H1 (cell line): ENCODE results near the gene KCTD17. TPM values are rescaled to one million over a fixed set of nuclear protein-coding genes. Genes with fewer than 3 reads are reported as not detected.

ENCODE experiments used
- CTCF ChIA-PET: fragments of 300-600 bp; sonication (Branson Sonifier 250); formaldehyde crosslinking; loops from one replicate; lab custom pipeline; 2021; ENCODE audit not compliant: partially characterized antibody; lab: Charles Lee
- POLR2A ChIA-PET: fragments of 300-600 bp; sonication (Branson Sonifier 250); formaldehyde crosslinking; loops from one replicate; lab custom pipeline; 2021; ENCODE audit warnings: inconsistent platforms; ENCODE audit not compliant: partially characterized antibody; lab: Charles Lee
- DNase-seq, 2 experiments: peaks; one replicate each; pipeline versions ENCODE4 v3.0.0 to v3.0.0-alpha.2; 2010 to 2022; ENCODE audit warnings: low spot score in 2 of 2, low read depth in 1 of 2, mixed read lengths in 1 of 2
- FAIRE-seq: peaks from 2 replicates; lab custom pipeline; 2011; peaks lifted over from hg19 to GRCh38; lab: Jason Lieb, UNC
- H2AFZ ChIP-seq: 2 replicates; pipeline ENCODE4 v1.8.1; 2012; ENCODE audit warnings: low read length, inconsistent platforms
- H2AK5ac ChIP-seq: 2 replicates; pipeline ENCODE4 v1.6.1; 2013; ENCODE audit warnings: low read depth, low read length
- H2BK120ac ChIP-seq: replicated peaks from 2 replicates; pipeline ENCODE3; 2013; ENCODE audit warnings: low read depth, low read length, inconsistent platforms
- H2BK12ac ChIP-seq: 2 replicates; pipeline ENCODE4 v1.6.1; 2013; ENCODE audit warnings: low read depth, low read length
- H2BK15ac ChIP-seq: 2 replicates; pipeline ENCODE4 v1.6.1; 2013; ENCODE audit warnings: low read length
- H2BK20ac ChIP-seq: 2 replicates; pipeline ENCODE4 v1.6.1; 2013; ENCODE audit warnings: low read length
- H2BK5ac ChIP-seq: 2 replicates; pipeline ENCODE4 v1.6.1; 2013; ENCODE audit warnings: low read depth, low read length
- H3K14ac ChIP-seq: 2 replicates; pipeline ENCODE4 v1.6.1; 2013; ENCODE audit warnings: inconsistent platforms; ENCODE audit not compliant: insufficient read length
- H3K18ac ChIP-seq: 2 replicates; pipeline ENCODE4 v1.6.1; 2013; ENCODE audit warnings: low read length; ENCODE audit errors: extremely low read depth
- H3K23ac ChIP-seq: 2 replicates; pipeline ENCODE4 v1.6.1; 2013; ENCODE audit warnings: inconsistent platforms; ENCODE audit not compliant: insufficient read length
- H3K23me2 ChIP-seq: 2 replicates; pipeline ENCODE4 v1.6.1; 2013; ENCODE audit warnings: low read depth, low read length
- H3K27ac ChIP-seq: 2 replicates; pipeline ENCODE4 v1.6.1; 2011; ENCODE audit warnings: low read depth, low read length, inconsistent platforms
- H3K27me3 ChIP-seq, 4 experiments: replicated peaks in 1 of 4; 1 replicate in 1 of 4; 2 replicates in 3 of 4; pipeline versions ENCODE4 v1.6.1 to v1.8.1; 2011 to 2013; ENCODE audit warnings: low read length in 3 of 4, mild to moderate bottlenecking in 3 of 4, inconsistent platforms in 2 of 4, mixed read lengths in 2 of 4, moderate library complexity in 1 of 4; ENCODE audit not compliant: control insufficient read depth in 3 of 4, insufficient read depth in 3 of 4; ENCODE audit errors: extremely low read depth in 1 of 4
- H3K36me3 ChIP-seq, 4 experiments: 2 replicates each; pipeline versions ENCODE4 v1.6.1 to v1.8.1; 2011 to 2013; ENCODE audit warnings: mild to moderate bottlenecking in 4 of 4, low read length in 3 of 4, moderate library complexity in 2 of 4, control low read depth in 1 of 4, inconsistent platforms in 1 of 4; ENCODE audit not compliant: insufficient read depth in 4 of 4, control insufficient read depth in 2 of 4
- H3K4ac ChIP-seq: replicated peaks from 2 replicates; pipeline ENCODE3; 2013; ENCODE audit warnings: low read length, low read depth, mixed read lengths, inconsistent platforms; ENCODE audit not compliant: insufficient read length
- H3K4me1 ChIP-seq, 4 experiments: replicated peaks in 1 of 4; 1 replicate in 1 of 4; 2 replicates in 3 of 4; pipeline versions ENCODE4 v1.6.1 to v1.8.1; 2011 to 2013; ENCODE audit warnings: low read length in 3 of 4, inconsistent platforms in 2 of 4, mixed read lengths in 1 of 4; ENCODE audit not compliant: insufficient read depth in 4 of 4, control insufficient read depth in 3 of 4
- H3K4me2 ChIP-seq, 2 experiments: 2 replicates each; pipeline versions ENCODE4 v1.6.1 to v1.8.1; 2011 to 2013; ENCODE audit warnings: low read depth in 2 of 2, low read length in 2 of 2, control low read depth in 1 of 2, inconsistent platforms in 1 of 2, mild to moderate bottlenecking in 1 of 2; ENCODE audit not compliant: insufficient read depth in 1 of 2
- H3K4me3 ChIP-seq, 4 experiments: fragments of 200-600, 300-600 bp in 1 of 4; sonication (generic), shearing (Covaris generic), sonication (Bioruptor Twin) in 1 of 4; 2 replicates each; pipeline versions ENCODE4 v1.5.1 to v1.8.1; 2011 to 2016; ENCODE audit warnings: low read length in 4 of 4, low read depth in 3 of 4, control low read depth in 2 of 4, inconsistent platforms in 2 of 4, mild to moderate bottlenecking in 2 of 4, mixed read lengths in 1 of 4, moderate library complexity in 1 of 4; ENCODE audit not compliant: insufficient read depth in 2 of 4; ENCODE audit errors: extremely low read depth in 1 of 4
- H3K56ac ChIP-seq: replicated peaks from 2 replicates; pipeline ENCODE3; 2013; ENCODE audit warnings: low read depth, mild to moderate bottlenecking, mixed read lengths, low read length, inconsistent platforms; ENCODE audit not compliant: insufficient read length
- H3K79me1 ChIP-seq: 2 replicates; pipeline ENCODE4 v1.6.1; 2013; ENCODE audit warnings: low read depth, low read length, control low read depth
- H3K79me2 ChIP-seq, 2 experiments: 2 replicates each; pipeline versions ENCODE4 v1.6.1 to v1.8.1; 2012 to 2013; ENCODE audit warnings: low read length in 2 of 2, mild to moderate bottlenecking in 2 of 2, inconsistent platforms in 1 of 2; ENCODE audit not compliant: insufficient read depth in 2 of 2, control insufficient read depth in 1 of 2
- H3K9ac ChIP-seq, 4 experiments: replicated peaks in 1 of 4; 1 replicate in 1 of 4; 2 replicates in 3 of 4; pipeline versions ENCODE4 v1.6.1 to v1.8.1; 2011 to 2013; ENCODE audit warnings: low read depth in 3 of 4, low read length in 3 of 4, control low read depth in 2 of 4, mild to moderate bottlenecking in 2 of 4, moderate library complexity in 2 of 4, inconsistent platforms in 1 of 4; ENCODE audit errors: extremely low read depth in 1 of 4
- H3K9me3 ChIP-seq, 2 experiments: 2 replicates each; pipeline versions ENCODE4 v1.6.1 to v1.8.1; 2012 to 2013; ENCODE audit warnings: mild to moderate bottlenecking in 2 of 2, moderate library complexity in 2 of 2, control low read depth in 1 of 2, inconsistent platforms in 1 of 2, low read depth in 1 of 2, low read length in 1 of 2, mixed read lengths in 1 of 2; ENCODE audit not compliant: insufficient read depth in 2 of 2
- H4K20me1 ChIP-seq, 2 experiments: replicated peaks in 1 of 2; 2 replicates each; pipeline versions ENCODE3 to v1.8.1; 2011 to 2013; ENCODE audit warnings: inconsistent platforms in 2 of 2, low read length in 2 of 2, mild to moderate bottlenecking in 1 of 2; ENCODE audit not compliant: insufficient read depth in 2 of 2, control insufficient read depth in 1 of 2
- H4K5ac ChIP-seq: 2 replicates; pipeline ENCODE4 v1.6.1; 2013; ENCODE audit warnings: low read length, low read depth, mixed read lengths, inconsistent platforms; ENCODE audit not compliant: insufficient read length
- H4K8ac ChIP-seq: 2 replicates; pipeline ENCODE4 v1.8.0; 2013; ENCODE audit warnings: mild to moderate bottlenecking, moderate library complexity, low read length, inconsistent platforms; ENCODE audit not compliant: insufficient read depth; ENCODE audit errors: extremely low read depth
- H4K91ac ChIP-seq: replicated peaks from 2 replicates; pipeline ENCODE3; 2013; ENCODE audit warnings: low read length, mixed read lengths, inconsistent platforms; ENCODE audit not compliant: insufficient read length
- CREB1 ChIP-seq: IDR thresholded peaks from 2 replicates; pipeline ENCODE4 v1.6.1; 2012; ENCODE audit warnings: inconsistent platforms
- CTBP2 ChIP-seq: IDR thresholded peaks from 2 replicates; pipeline ENCODE4 v1.7.0; 2011; ENCODE audit warnings: borderline replicate concordance, mild to moderate bottlenecking, moderate library complexity, mixed read lengths, low read length; ENCODE audit not compliant: insufficient read depth, insufficient read length
- GTF2F1 ChIP-seq: IDR thresholded peaks from 2 replicates; pipeline ENCODE4 v1.6.1; 2012; ENCODE audit warnings: low read depth, low read length, improper control_type of control experiment, borderline replicate concordance
- JUN ChIP-seq: IDR thresholded peaks from 2 replicates; pipeline ENCODE4 v1.6.1; 2011; ENCODE audit warnings: low read depth, mild to moderate bottlenecking, improper control_type of control experiment, low read length
- KDM4A ChIP-seq: IDR thresholded peaks from one replicate; pipeline ENCODE4 v1.7.1; 2012; ENCODE audit warnings: low read depth, mild to moderate bottlenecking, moderate library complexity, low read length, inconsistent platforms; ENCODE audit not compliant: severe bottlenecking
- MAFK ChIP-seq: IDR thresholded peaks from 2 replicates; pipeline ENCODE4 v1.6.1; 2012; ENCODE audit warnings: low read depth, mild to moderate bottlenecking, improper control_type of control experiment, low read length
- NANOG ChIP-seq: IDR thresholded peaks from 2 replicates; pipeline ENCODE4 v1.6.1; 2011; ENCODE audit warnings: low read length, low read depth, mild to moderate bottlenecking, inconsistent platforms; ENCODE audit not compliant: insufficient read depth, poor library complexity, severe bottlenecking
- RAD21 ChIP-seq, 2 experiments: IDR thresholded peaks in 1 of 2; conservative IDR thresholded peaks in 1 of 2; 2 replicates each; pipeline ENCODE4 v1.6.1; 2011; ENCODE audit warnings: low read depth in 2 of 2, low read length in 2 of 2, improper control_type of control experiment in 1 of 2, inconsistent platforms in 1 of 2, mild to moderate bottlenecking in 1 of 2, moderate library complexity in 1 of 2
- RNF2 ChIP-seq: fragments of 200-900, 300-1000 bp; sonication (generic); IDR thresholded peaks from 2 replicates; pipeline ENCODE4 v1.7.1; 2016; ENCODE audit warnings: borderline replicate concordance, low read depth, mild to moderate bottlenecking, antibody characterized with exemption, low read length; ENCODE audit not compliant: poor library complexity, severe bottlenecking; ENCODE audit errors: missing control alignments
- SP1 ChIP-seq: IDR thresholded peaks from 2 replicates; pipeline ENCODE4 v1.6.1; 2011; ENCODE audit warnings: low read depth, low read length
- YY1 ChIP-seq: IDR thresholded peaks from 2 replicates; pipeline ENCODE4 v1.6.1; 2011; ENCODE audit warnings: low read depth, mild to moderate bottlenecking, low read length
- WGBS, 2 experiments: shearing (Covaris generic) in 1 of 2; methylation state at CpG; one replicate each; pipeline versions ENCODE4 v1.1.6 to v1.1.7; 2013 to 2015; ENCODE audit warnings: low lambda C conversion rate in 2 of 2, mixed read lengths in 2 of 2, inconsistent platforms in 1 of 2, low coverage in 1 of 2, missing lambda C conversion rate in 1 of 2; ENCODE audit not compliant: insufficient replicate concordance in 2 of 2, insufficient coverage in 1 of 2, insufficient read length in 1 of 2; ENCODE audit errors: extremely low coverage in 1 of 2, missing lambda C conversion rate in 1 of 2; 5-methylcytosine and 5-hydroxymethylcytosine counted together
- polyA plus RNA-seq, 7 experiments: library from polyadenylated mRNA; depleted of rRNA in 3 of 7; stranded (reverse) in 5 of 7; unstranded in 2 of 7; fragments of >200 nt in 5 of 7; fragments of 200-250 nt in 2 of 7; gene quantifications; 1 replicate in 5 of 7; 2 replicates in 1 of 7; 4 replicates in 1 of 7; pipeline versions ENCODE4 v1.2.1 to v1.2.3, GENCODE V29; 2011 to 2013; ENCODE audit warnings: missing spikeins in 2 of 7, mixed read lengths in 2 of 7
- total RNA-seq: library from RNA; stranded (reverse); fragmentation: NEBNext Ultra II Directional; extraction: Animal tissue kit (Norgen Biotek cat#: 25700); gene quantifications from 2 replicates; pipeline ENCODE4 v1.2.1, GENCODE V29; 2021

Gene KCTD17
- total and polyA plus RNA-seq, 2 of the 8 experiments (the other 6 are each of a cell fraction or from before 2014, with no cell fraction given) = 39.4 to 44.0 TPM

DNA sequence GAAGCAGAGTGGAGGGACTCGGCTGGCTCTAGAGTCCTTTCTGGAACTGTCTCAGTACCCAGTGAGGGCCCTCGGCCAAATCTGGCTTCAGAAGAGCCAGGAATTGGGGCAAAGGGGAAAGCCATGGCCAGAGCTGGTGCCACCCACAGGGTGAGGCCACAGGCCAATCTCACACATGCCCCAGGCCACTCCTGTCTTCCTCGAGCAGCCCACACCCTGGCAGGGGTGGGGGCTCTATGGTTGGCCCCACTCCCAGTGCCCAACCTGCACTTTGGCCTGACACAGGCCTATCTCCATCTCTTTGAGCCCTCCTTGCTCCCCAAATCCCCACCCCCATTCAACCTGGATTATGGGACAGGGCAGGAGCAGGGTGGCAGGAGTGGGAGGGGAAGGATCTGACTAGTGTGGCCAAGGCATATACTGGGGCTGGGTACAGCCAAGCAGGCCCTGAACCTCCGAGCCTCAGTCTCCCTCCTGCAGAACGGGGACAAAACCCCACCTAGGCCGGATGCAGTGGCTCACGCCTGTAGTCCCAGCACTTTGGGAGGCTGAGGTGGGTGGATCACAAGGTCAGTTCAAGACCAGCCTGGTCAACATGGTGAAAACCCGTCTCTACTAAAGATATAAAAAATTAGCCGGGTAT, 39.2 kb upstream of the KCTD17 start:
- Histone ChIP-seq H3K18ac (no peak overlapping the region), H3K23ac (no peak overlapping the region), H3K9me3 (no peaks in the 10 kb centered on the region), H2BK5ac (no peak overlapping the region), H4K8ac (no peak overlapping the region), H3K4ac (no peak overlapping the region), H3K4me3 (no peak overlapping the region), H3K56ac (no peak overlapping the region), H2BK12ac (no peak overlapping the region), H4K5ac (no peak overlapping the region), H3K79me2 (no peaks in the 10 kb centered on the region; a peak in 1 of 4 replicates), H2BK120ac (no peak overlapping the region), H3K23me2 (no peaks in the 10 kb centered on the region), H4K20me1 (peaks cover 1 to 20% of the 10 kb centered on the region in 2 experiments), H3K36me3 (peaks cover 0 to 5% (median 1%) of the 10 kb centered on the region in 4 experiments; a peak in 2 of 8 replicates), H3K79me1 (no peaks in the 10 kb centered on the region; the same call in 1 of the 2 replicates), H4K91ac (no peak overlapping the region), H2AK5ac (no peak overlapping the region), H3K27ac (no peak overlapping the region), H2AFZ (no peak overlapping the region), H2BK15ac (no peak overlapping the region), H2BK20ac (no peak overlapping the region), H3K4me2 (no peak overlapping the region), H3K27me3 (no peaks in the 10 kb centered on the region; a peak in 2 of 7 replicates), H3K9ac (no peak overlapping the region), H3K14ac (no peak overlapping the region), H3K4me1 (peaks cover 0 to 4% (median 1%) of the 10 kb centered on the region in 4 experiments; a peak in 3 of 7 replicates)
- FAIRE-seq (no peak), DNase-seq (no peak)
- CTCF ChIA-PET = interaction anchor here (1.1 to 1.3 kb wide), 3 partner anchors 9 to 20 kb away, joined by 3 to 5 read pairs (median 4); no protein-coding TSS in a partner anchor
- POLR2A ChIA-PET = interaction anchor here (0.8 to 1.2 kb wide), 2 partner anchors 12 to 116 kb away, joined by 3 read pairs; no protein-coding TSS in a partner anchor
- WGBS, 2 experiments = 88% methylated on average over 8 of the region's 9 CpGs; no CpG with 5 or more reads in 1 of the 2 experiments
- TF ChIP-seq GTF2F1 = no peak
- TF ChIP-seq RNF2 = no peak
- no peak for TF ChIP-seq MAFK
- no peak for TF ChIP-seq RAD21 (IDR thresholded peaks at IDR 0.05 in 1 of 2, conservative IDR thresholded peaks at IDR 0.05 in 1 of 2; ENCODE audit: low read depth in 2 of 2, low read length in 2 of 2)
- no peak for TF ChIP-seq KDM4A
- TF ChIP-seq JUN = no peak
- no peak for TF ChIP-seq SP1
- no peak for TF ChIP-seq CREB1
- TF ChIP-seq YY1 = no peak
- TF ChIP-seq CTBP2 = no peak
- TF ChIP-seq NANOG = no peak
